GM06990 (cell line): Measurements from ENCODE around the gene USP20.

ENCODE experiments used
- DNase-seq: peaks from one replicate; pipeline ENCODE4 v3.0.0-alpha.2; 2011; ENCODE audit not compliant: insufficient read length; ENCODE audit errors: extremely low read depth
- H3K27me3 ChIP-seq: replicated peaks from 2 replicates; pipeline ENCODE4 v1.6.0; 2011; ENCODE audit warnings: low read length; ENCODE audit not compliant: control insufficient read depth, insufficient read depth
- H3K36me3 ChIP-seq: 2 replicates; pipeline ENCODE4 v1.5.1; 2011; ENCODE audit warnings: low read length; ENCODE audit not compliant: control insufficient read depth, insufficient read depth
- H3K4me3 ChIP-seq: replicated peaks from 2 replicates; pipeline ENCODE4 v1.5.1; 2011; ENCODE audit warnings: low read depth, mild to moderate bottlenecking, control low read depth, low read length
- TF ChIP-seq, protein P1 (sequence below): IDR thresholded peaks from 2 replicates; pipeline ENCODE4 v1.5.1; 2011; ENCODE audit warnings: low read length, control low read depth, mild to moderate bottlenecking, inconsistent platforms; ENCODE audit not compliant: insufficient read depth, poor library complexity, severe bottlenecking

Gene USP20

DNA sequence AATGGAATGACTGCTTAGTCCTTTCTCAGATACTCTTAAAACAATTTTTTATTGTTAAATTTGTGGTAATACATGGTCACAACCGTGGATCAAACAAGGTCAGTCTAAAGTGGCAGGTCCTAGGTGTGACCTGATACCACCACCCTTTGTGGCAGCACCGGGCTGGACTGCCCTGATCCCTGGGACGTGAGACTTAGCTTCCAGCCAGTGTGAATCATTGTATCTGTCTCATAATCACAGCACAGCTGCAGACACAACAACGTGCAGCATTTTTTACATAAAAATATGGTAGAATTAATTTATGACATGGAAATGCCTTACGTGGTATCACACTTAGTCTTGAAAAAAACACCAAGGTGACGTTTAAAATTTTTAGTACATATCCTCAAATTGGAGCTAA lies 24.5 kb upstream of the USP20 start:
- DNase-seq = no peak
- Histone ChIP-seq H3K36me3 (peaks cover 25% of the 10 kb centered on the region), H3K27me3 (no peaks in the 10 kb centered on the region), H3K4me3 (no peak overlapping the region)
- TF ChIP-seq, protein P1, sequence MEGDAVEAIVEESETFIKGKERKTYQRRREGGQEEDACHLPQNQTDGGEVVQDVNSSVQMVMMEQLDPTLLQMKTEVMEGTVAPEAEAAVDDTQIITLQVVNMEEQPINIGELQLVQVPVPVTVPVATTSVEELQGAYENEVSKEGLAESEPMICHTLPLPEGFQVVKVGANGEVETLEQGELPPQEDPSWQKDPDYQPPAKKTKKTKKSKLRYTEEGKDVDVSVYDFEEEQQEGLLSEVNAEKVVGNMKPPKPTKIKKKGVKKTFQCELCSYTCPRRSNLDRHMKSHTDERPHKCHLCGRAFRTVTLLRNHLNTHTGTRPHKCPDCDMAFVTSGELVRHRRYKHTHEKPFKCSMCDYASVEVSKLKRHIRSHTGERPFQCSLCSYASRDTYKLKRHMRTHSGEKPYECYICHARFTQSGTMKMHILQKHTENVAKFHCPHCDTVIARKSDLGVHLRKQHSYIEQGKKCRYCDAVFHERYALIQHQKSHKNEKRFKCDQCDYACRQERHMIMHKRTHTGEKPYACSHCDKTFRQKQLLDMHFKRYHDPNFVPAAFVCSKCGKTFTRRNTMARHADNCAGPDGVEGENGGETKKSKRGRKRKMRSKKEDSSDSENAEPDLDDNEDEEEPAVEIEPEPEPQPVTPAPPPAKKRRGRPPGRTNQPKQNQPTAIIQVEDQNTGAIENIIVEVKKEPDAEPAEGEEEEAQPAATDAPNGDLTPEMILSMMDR = no peak

GRCh38 chr9:129811967-129812363 lies 23.3 kb upstream of the USP20 start:
- peaks cover 34% of the 10 kb centered on the region for H3K36me3 ChIP-seq
- TF ChIP-seq, protein P1 = no peak
- H3K4me3 ChIP-seq = no peak overlapping the region
- no peak for DNase-seq
- H3K27me3 ChIP-seq = no peaks in the 10 kb centered on the region

GRCh38 chr9:129812385-129812784 lies 22.9 kb upstream of the USP20 start:
- no peak for DNase-seq
- H3K4me3 ChIP-seq = no peak overlapping the region
- H3K36me3 ChIP-seq = peaks cover 33% of the 10 kb centered on the region
- no peaks in the 10 kb centered on the region for H3K27me3 ChIP-seq
- TF ChIP-seq, protein P1 = no peak

GRCh38 chr9:129813661-129814060 lies 21.6 kb upstream of the USP20 start:
- H3K36me3 ChIP-seq = peaks cover 34% of the 10 kb centered on the region
- H3K4me3 ChIP-seq = no peak overlapping the region
- no peaks in the 10 kb centered on the region for H3K27me3 ChIP-seq
- TF ChIP-seq, protein P1 = no peak
- no peak for DNase-seq

DNA sequence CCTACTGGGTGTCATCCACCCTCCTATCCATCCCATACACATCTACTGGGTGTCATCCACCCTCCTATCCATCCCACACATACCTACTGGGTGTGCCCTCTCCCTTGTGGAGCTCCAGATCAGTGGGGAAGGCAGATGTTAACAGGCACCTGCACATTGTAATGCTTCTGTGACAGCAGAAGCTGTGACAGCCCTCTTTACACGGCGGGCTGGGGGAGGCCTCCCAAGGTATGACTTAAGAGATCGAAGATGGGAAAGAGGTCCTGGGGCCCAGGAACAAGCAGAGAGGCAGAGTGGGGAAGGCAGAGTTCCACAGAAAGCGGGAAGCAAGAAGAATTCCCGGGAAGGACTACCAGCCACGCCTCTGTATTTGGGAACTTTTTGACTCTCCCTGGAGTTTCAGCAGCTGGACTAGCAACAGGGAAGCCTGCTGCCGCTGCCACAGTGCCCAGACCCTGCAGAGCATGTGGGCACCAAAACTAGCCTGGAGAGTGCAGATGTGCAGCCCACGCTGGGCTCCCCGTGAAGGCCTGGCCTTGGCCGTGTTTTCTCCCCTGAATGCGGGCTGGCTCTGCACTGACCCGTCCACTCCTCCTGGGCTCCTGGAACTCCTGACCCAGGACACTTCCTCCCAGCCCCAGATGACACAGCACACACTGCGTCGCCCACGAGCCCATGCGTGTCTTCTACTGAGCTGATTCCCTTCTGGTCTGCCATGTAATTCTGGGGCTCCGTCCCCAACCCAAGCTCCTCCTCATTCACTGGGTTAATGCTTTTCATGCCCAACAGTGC lies 20.6 kb upstream of the USP20 start:
- peaks cover 32% of the 10 kb centered on the region for H3K36me3 ChIP-seq

More for the DNA sequence above, 20.6 kb upstream of the USP20 start:
- DNase-seq = no peak
- H3K4me3 ChIP-seq = no peak overlapping the region
- H3K27me3 ChIP-seq = no peaks in the 10 kb centered on the region
- TF ChIP-seq, protein P1 = no peak
